GM12892 (cell line): ENCODE results near the gene DMRTC1.
"Not testable (repeated sequence)": the region's sequence is repeated elsewhere in the genome, so short reads cannot be mapped to it uniquely, and the experiment has no call there.

Experiments used
- POLR2A ChIP-seq: IDR thresholded peaks from 2 replicates; pipeline ENCODE4 v1.6.1; 2011; ENCODE audit warnings: low read depth, low read length, control low read depth
- POLR2AphosphoS5 ChIP-seq: IDR thresholded peaks from 2 replicates; pipeline ENCODE4 v1.6.1; 2011; ENCODE audit warnings: low read depth, low read length, control low read depth
- TAF1 ChIP-seq: IDR thresholded peaks from 2 replicates; pipeline ENCODE4 v1.6.1; 2011; ENCODE audit warnings: low read depth, mild to moderate bottlenecking, control low read depth, low read length, borderline replicate concordance

DNA sequence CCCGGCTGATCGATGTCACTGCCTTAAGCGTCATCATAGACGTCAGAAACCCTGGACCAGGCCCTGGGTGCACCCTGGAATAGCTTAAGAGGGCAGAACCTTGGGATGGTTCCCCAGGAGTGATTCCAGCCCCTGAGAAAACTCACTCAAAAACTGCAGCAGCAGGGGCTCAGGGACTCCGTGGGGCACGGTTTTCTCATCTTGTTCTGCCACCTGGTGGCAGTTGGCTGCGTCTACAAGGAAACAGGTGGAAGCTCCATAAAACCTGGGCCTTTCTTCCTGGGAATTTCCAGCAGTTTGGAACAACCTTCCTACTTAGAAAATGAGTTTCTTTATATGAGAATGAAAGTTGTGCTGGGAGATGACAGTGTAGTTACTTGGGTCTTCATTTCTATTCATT is 7.2 kb downstream of the DMRTC1 start:
- TF ChIP-seq POLR2AphosphoS5, POLR2A, TAF1: not testable (repeated sequence)
